Measurements from ENCODE around the gene ZBTB12. TPM values are rescaled to one million over a fixed set of nuclear protein-coding genes. Genes with fewer than 3 reads are reported as not detected.

The ZBTB12 gene
- total and polyA plus RNA-seq, 10 donors, result 1.3 to 4.6 (median 3.9) TPM

- peaks cover 0 to 2% (median 0%) of the 10 kb centered on the region in 6 donors for H3K4me1 ChIP-seq
- no peak overlapping the region for H3K27ac ChIP-seq
- no peak for TF ChIP-seq POLR2AphosphoS5 (IDR thresholded peaks at IDR 0.05)
- TF ChIP-seq CTCF (IDR thresholded peaks at IDR 0.05 in 8 of 11, conservative IDR thresholded peaks at IDR 0.05 in 3 of 11), result no peak
- no peak for TF ChIP-seq POLR2A (IDR thresholded peaks at IDR 0.05)
- no peak overlapping the region for H3K4me3 ChIP-seq
- DNase-seq, result no peak
- H3K27me3 ChIP-seq (replicated peaks in 1 of 7), result no peaks in the 10 kb centered on the region
- intact Hi-C loops (cut with DNase I; ENCODE audit: low total_unique reads), result no loop called here
- peaks cover 7 to 96% (median 93%) of the 10 kb centered on the region in 6 donors for H3K36me3 ChIP-seq
- H3K9me3 ChIP-seq, result no peaks in the 10 kb centered on the region
- WGBS, 5 donors, result 93 to 98% (median 97%) methylated on average over 12 of the region's 12 CpGs
Measured at GRCh38 chr6:31883676-31884075, 18.2 kb downstream of the ZBTB12 start.

DNA sequence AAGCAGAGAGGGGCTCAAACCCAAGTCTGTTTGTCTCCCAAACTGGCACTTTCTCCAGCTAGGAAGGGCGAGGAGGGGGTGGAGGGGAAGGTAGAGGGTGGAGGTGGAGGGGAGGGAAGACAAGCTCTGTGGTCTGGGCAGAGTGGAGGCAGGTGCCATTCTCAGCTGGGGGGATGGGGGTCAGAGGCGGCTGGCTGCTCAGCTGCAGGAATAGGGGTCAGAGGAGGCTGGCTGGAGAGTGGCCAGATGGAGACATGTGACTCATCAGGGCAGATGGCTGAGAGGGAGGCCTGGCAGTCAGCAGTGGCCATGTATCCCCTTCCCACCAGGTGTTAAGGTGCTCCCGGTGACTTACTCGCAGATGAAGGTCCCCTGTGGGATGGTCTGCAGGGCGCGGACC is 19.5 kb downstream of the ZBTB12 start:
- peaks cover 4 to 83% (median 80%) of the 10 kb centered on the region in 6 donors for H3K36me3 ChIP-seq
- H3K4me1 ChIP-seq, result peaks cover 0 to 9% (median 5%) of the 10 kb centered on the region in 6 donors

DNA sequence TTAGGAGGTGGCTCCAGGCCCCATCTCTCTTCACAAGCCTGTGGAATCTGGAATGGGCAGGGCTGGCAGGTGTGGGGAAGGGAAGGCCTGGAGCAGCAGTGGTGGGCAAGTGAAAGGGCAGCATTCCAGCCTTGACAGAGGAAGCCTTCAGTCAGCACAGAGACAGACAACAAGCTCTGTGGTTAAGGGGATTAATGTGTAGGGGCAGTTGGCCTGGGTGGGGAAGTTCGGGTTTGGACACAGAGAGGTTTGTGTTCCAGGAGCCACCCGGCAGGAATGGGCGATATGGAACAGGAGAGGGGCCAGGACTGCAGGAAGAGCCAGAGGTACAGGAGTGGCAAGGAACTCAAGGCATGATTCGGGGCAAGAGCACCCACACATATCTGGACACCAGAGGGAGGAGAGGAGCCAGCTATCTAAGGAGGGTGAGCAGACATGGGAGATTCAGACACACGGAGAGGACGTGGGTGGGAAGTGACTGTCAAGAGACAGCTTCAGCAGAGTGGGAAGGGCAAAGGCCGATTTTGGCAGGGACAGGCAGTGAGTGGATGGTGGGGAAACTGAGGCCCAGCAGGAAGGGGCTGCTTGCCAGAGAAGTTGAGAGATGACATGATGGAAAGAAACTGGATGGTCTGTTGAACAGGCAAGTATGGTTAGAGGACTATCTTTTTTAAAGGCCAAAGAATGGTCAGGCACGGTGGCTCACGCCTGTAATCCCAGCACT is 20.6 kb downstream of the ZBTB12 start:
- no peak overlapping the region for H3K27ac ChIP-seq
- no peak overlapping the region for H3K4me3 ChIP-seq
- WGBS, 5 donors, result 86 to 94% (median 93%) methylated on average over 9 of the region's 9 CpGs
- H3K27me3 ChIP-seq (replicated peaks in 1 of 7), result no peaks in the 10 kb centered on the region
- peaks cover 0 to 19% (median 6%) of the 10 kb centered on the region in 6 donors for H3K4me1 ChIP-seq
- H3K36me3 ChIP-seq, result peaks cover 0 to 72% (median 70%) of the 10 kb centered on the region in 6 donors
- DNase-seq, result no peak
- no peaks in the 10 kb centered on the region for H3K9me3 ChIP-seq
- no peak for TF ChIP-seq POLR2A (IDR thresholded peaks at IDR 0.05)
- TF ChIP-seq CTCF (IDR thresholded peaks at IDR 0.05 in 8 of 11, conservative IDR thresholded peaks at IDR 0.05 in 3 of 11), result no peak
- TF ChIP-seq POLR2AphosphoS5 (IDR thresholded peaks at IDR 0.05), result no peak
- intact Hi-C loops (cut with DNase I; ENCODE audit: low total_unique reads), result no loop called here

More for the DNA sequence above, 19.5 kb downstream of the ZBTB12 start:
- 82 to 92% (median 91%) methylated on average over 5 to 6 of the region's 6 CpGs for WGBS, 5 donors
- Histone ChIP-seq H3K27me3 (replicated peaks in 1 of 7) (no peaks in the 10 kb centered on the region), H3K9me3 (no peaks in the 10 kb centered on the region), H3K27ac (no peak overlapping the region), H3K4me3 (no peak overlapping the region)
- no peak for DNase-seq
- TF ChIP-seq POLR2A (IDR thresholded peaks at IDR 0.05), result no peak
- no peak for TF ChIP-seq CTCF (IDR thresholded peaks at IDR 0.05 in 8 of 11, conservative IDR thresholded peaks at IDR 0.05 in 3 of 11)
- no peak for TF ChIP-seq POLR2AphosphoS5 (IDR thresholded peaks at IDR 0.05)
- intact Hi-C loops (cut with DNase I; ENCODE audit: low total_unique reads), result no loop called here

GRCh38 chr6:31880616-31881015 is 21.3 kb downstream of the ZBTB12 start:
- Histone ChIP-seq H3K4me1 (peaks cover 0 to 24% (median 6%) of the 10 kb centered on the region in 6 donors), H3K27ac (no peak overlapping the region), H3K27me3 (replicated peaks in 1 of 7) (no peaks in the 10 kb centered on the region), H3K4me3 (no peak overlapping the region), H3K36me3 (peaks cover 0 to 65% (median 63%) of the 10 kb centered on the region in 6 donors), H3K9me3 (no peaks in the 10 kb centered on the region)
- TF ChIP-seq POLR2AphosphoS5 (IDR thresholded peaks at IDR 0.05) (no peak), CTCF (IDR thresholded peaks at IDR 0.05 in 8 of 11, conservative IDR thresholded peaks at IDR 0.05 in 3 of 11) (no peak), POLR2A (IDR thresholded peaks at IDR 0.05) (no peak)
- no peak for DNase-seq
- intact Hi-C loops (cut with DNase I; ENCODE audit: low total_unique reads), result no loop called here
- WGBS, 5 donors, result 91 to 97% (median 93%) methylated on average over 10 of the region's 10 CpGs

Measured in spleen (tissue), 11 donors.